Mucosa of descending colon (tissue), 3 donors: ENCODE measurements around the gene CBS. TPM values are rescaled to one million over a fixed set of nuclear protein-coding genes. Genes with fewer than 3 reads are reported as not detected.

ENCODE experiments used
- ATAC-seq: fragments of 200-7000 bp; cut with Tn5 transposase; one replicate; pipeline ENCODE4 v1.9.1; 2020; ENCODE audit warnings: mild to moderate bottlenecking, moderate library complexity
- DNase-seq, 3 donors: peaks; one replicate each; pipeline ENCODE4 v3.0.0-alpha.2; 2020
- H3K36me3 ChIP-seq: fragments of 200-600 bp; one replicate; pipeline ENCODE4 v1.8.0; 2021; ENCODE audit warnings: low read depth, mild to moderate bottlenecking
- H3K4me1 ChIP-seq: fragments of 200-600 bp; one replicate; pipeline ENCODE4 v1.8.0; 2021; ENCODE audit warnings: low read depth, mild to moderate bottlenecking
- H3K4me3 ChIP-seq: fragments of 200-600 bp; one replicate; pipeline ENCODE4 v1.8.0; 2021; ENCODE audit warnings: mild to moderate bottlenecking
- H3K9me3 ChIP-seq: fragments of 200-600 bp; one replicate; pipeline ENCODE4 v1.8.0; 2021; ENCODE audit warnings: mild to moderate bottlenecking
- intact Hi-C, 2 donors: fragments of 100-400 bp; cut with DNase I in 1 of 2; cut with micrococcal nuclease in 1 of 2; formaldehyde crosslinking; loops; one replicate each; pipeline versions ENCODE4 v1.11.0 to v1.11.1; 2022; cut with DNase I, micrococcal nuclease
- total RNA-seq, 3 donors: library from RNA; stranded (reverse); fragmentation: NEBNext Ultra II Directional in 2 of 3; extraction: Animal tissue kit (Norgen Biotek cat#: 25700) in 2 of 3; gene quantifications; one replicate each; pipeline versions ENCODE4 v1.2.1 to v1.2.4, GENCODE V29; 2021 to 2023
- TF ChIP-seq, protein P1 (sequence below): fragments of 200-600 bp; IDR thresholded peaks from one replicate; pipeline ENCODE4 v1.8.0; 2022; ENCODE audit warnings: antibody characterized with exemption, mild to moderate bottlenecking
- donor health status: DM: no; HTN: no; CAD: no; lungs with moderate emphysema.
- donor health status: DM: no; HTN: no; CAD: no.
- donor health status: DM: no; HTN: yes; CAD: no.

CBS gene
- total RNA-seq, 3 donors from 2014 or later, result 4.5 to 5.8 (median 4.6) TPM

DNA sequence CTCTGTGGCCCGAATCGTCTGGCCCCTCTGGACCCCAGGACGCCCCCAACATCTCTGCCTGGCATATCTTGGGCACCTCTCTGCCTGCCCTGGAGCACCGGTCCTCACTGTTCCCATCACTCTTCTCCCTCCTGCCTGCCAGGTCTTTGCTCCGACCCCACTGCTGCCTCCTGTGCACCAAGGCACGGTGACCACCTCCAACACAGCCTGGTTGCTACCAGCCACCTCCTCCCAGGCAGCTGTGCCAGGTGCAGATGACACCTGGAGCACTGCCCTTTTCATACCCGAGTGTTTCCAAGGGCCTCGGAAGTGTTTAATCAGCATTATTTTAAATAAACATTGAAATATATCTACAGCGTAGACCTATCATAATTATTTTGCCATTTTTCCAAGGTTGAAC is 70.0 kb downstream of the CBS start:
- intact Hi-C loops, result no loop called here
- Histone ChIP-seq H3K9me3 (no peaks in the 10 kb centered on the region), H3K36me3 (no peaks in the 10 kb centered on the region), H3K4me3 (no peak overlapping the region), H3K4me1 (no peaks in the 10 kb centered on the region)
- ATAC-seq (no peak), DNase-seq (no peak)
- TF ChIP-seq, protein P1, sequence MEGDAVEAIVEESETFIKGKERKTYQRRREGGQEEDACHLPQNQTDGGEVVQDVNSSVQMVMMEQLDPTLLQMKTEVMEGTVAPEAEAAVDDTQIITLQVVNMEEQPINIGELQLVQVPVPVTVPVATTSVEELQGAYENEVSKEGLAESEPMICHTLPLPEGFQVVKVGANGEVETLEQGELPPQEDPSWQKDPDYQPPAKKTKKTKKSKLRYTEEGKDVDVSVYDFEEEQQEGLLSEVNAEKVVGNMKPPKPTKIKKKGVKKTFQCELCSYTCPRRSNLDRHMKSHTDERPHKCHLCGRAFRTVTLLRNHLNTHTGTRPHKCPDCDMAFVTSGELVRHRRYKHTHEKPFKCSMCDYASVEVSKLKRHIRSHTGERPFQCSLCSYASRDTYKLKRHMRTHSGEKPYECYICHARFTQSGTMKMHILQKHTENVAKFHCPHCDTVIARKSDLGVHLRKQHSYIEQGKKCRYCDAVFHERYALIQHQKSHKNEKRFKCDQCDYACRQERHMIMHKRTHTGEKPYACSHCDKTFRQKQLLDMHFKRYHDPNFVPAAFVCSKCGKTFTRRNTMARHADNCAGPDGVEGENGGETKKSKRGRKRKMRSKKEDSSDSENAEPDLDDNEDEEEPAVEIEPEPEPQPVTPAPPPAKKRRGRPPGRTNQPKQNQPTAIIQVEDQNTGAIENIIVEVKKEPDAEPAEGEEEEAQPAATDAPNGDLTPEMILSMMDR, result no peak

DNA sequence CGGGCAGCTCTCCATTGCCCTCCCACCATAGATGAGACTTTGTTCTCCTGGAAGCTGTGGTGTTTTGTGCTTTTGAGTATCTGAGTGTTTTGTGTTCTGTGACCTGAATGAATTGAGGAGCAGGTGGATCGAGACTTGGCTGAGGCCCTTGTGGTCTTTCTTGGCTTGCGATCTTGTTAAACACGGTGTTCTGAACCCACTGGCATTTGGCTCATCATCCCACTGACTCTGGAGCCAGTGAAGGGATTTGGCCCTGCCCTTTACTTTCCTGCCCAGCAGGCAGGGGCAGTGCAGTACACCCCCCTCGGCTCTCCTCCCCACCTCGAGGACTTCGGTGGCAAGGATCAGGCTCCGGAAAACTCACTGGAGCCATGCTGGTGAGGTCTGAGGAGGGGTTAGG is 70.7 kb downstream of the CBS start:
- DNase-seq, result no peak
- Histone ChIP-seq H3K4me1 (no peaks in the 10 kb centered on the region), H3K4me3 (no peak overlapping the region), H3K36me3 (no peaks in the 10 kb centered on the region), H3K9me3 (no peaks in the 10 kb centered on the region)
- TF ChIP-seq, protein P1, result no peak
- intact Hi-C loops, result no loop called here
- ATAC-seq, result no peak

Other genes starting within 250 kb of the CBS start
- 10 to 100 TPM; 16.1 to 16.7 (median 16.5) TPM for gene WDR4, start 196.3 kb downstream of the CBS start, total RNA-seq
- 10 to 100 TPM; 36.9 to 54.4 (median 38.5) TPM for gene NDUFV3, start 182.5 kb downstream of the CBS start, total RNA-seq
- not detected for gene ERVH48-1, start 150.2 kb downstream of the CBS start, total RNA-seq
- 10 to 100 TPM; 14.3 to 26.1 (median 16.3) TPM for gene PKNOX1, start 101.3 kb downstream of the CBS start, total RNA-seq
- gene U2AF1, start 31.7 kb upstream of the CBS start, total RNA-seq, result 10 to 100 TPM; 10.8 to 38.5 (median 36.4) TPM
- not detected for gene CRYAA, start 93.2 kb upstream of the CBS start, total RNA-seq